ENCODE data around the gene LRRC57.

Gene LRRC57

GRCh38 chr15:42549741-42550392 lies 1.3 kb upstream of the LRRC57 start:
- DNase-seq = no peak

GRCh38 chr15:42549032-42549491 lies 469 bp upstream of the LRRC57 start:
- DNase-seq = peak in 1 of 5 donors; percentile 7

GRCh38 chr15:42547918-42548248 lies 710 bp downstream of the LRRC57 start:
- DNase-seq = peak in 1 of 5 donors; percentile 3

GRCh38 chr15:42544853-42545629 lies 3.6 kb downstream of the LRRC57 start:
- DNase-seq = no peak

- DNase-seq = no peak
Observed at GRCh38 chr15:42533246-42533645, 15.3 kb downstream of the LRRC57 start.

GRCh38 chr15:42528970-42529369 lies 19.6 kb downstream of the LRRC57 start:
- DNase-seq = no peak

GRCh38 chr15:42523331-42523730 lies 25.3 kb downstream of the LRRC57 start:
- DNase-seq = no peak

- no peak for DNase-seq
Observed at GRCh38 chr15:42511007-42511391, 37.6 kb downstream of the LRRC57 start.

GRCh38 chr15:42510258-42511006 lies 38.2 kb downstream of the LRRC57 start:
- no peak for DNase-seq

- DNase-seq = no peak
Observed at GRCh38 chr15:42508263-42508690, 40.3 kb downstream of the LRRC57 start.

- no peak for DNase-seq
Observed at GRCh38 chr15:42507514-42507913, 41.1 kb downstream of the LRRC57 start.

GRCh38 chr15:42504631-42505030 lies 44.0 kb downstream of the LRRC57 start:
- DNase-seq = no peak

- no peak for DNase-seq
Observed at GRCh38 chr15:42503825-42504224, 44.8 kb downstream of the LRRC57 start.

GRCh38 chr15:42502477-42502876 lies 46.1 kb downstream of the LRRC57 start:
- no peak for DNase-seq

- no peak for DNase-seq
Observed at GRCh38 chr15:42499858-42500609, 48.6 kb downstream of the LRRC57 start.

- no peak for DNase-seq
Observed at GRCh38 chr15:42498212-42499068, 50.2 kb downstream of the LRRC57 start.

GRCh38 chr15:42495361-42496212 lies 53.0 kb downstream of the LRRC57 start, which contains the start of gene SNAP23:
SNAP23 (plus strand) TSS chr15:42495634; CDS start chr15:42511847, 16,213 bp downstream.
- DNase-seq = peak; percentile 69 to 81 (median 76)

- peak in 1 of 5 donors; percentile 12 for DNase-seq
Observed at GRCh38 chr15:42494998-42495360, 53.6 kb downstream of the LRRC57 start.

- DNase-seq = no peak
Observed at GRCh38 chr15:42493679-42494078, 54.9 kb downstream of the LRRC57 start.

- DNase-seq = no peak
Observed at GRCh38 chr15:42491539-42492225, 56.9 kb downstream of the LRRC57 start.

Measured in T-helper 1 cell (primary cell).